Retinal pigment epithelial cell (primary cell): ENCODE measurements around the gene ASGR2.
"Not testable (repeated sequence)": the region's sequence is repeated elsewhere in the genome, so short reads cannot be mapped to it uniquely, and the experiment has no call there.

Source experiments
- DNase-seq: peaks from one replicate; pipeline ENCODE4 v3.0.0-alpha.2; 2010; ENCODE audit warnings: low read depth
- H3K4me3 ChIP-seq: 2 replicates; pipeline ENCODE4 v1.5.1; 2011; ENCODE audit warnings: mild to moderate bottlenecking, low read length, control low read depth, moderate library complexity
- CTCF ChIP-seq: conservative IDR thresholded peaks from 2 replicates; pipeline ENCODE4 v1.5.1; 2011; ENCODE audit warnings: low read depth, low read length, control low read depth, inconsistent platforms

ASGR2 gene

GRCh38 chr17:7107795-7108559, 6.6 kb downstream of the ASGR2 start:
- no peak for TF ChIP-seq CTCF
- no peak for DNase-seq

GRCh38 chr17:7107012-7107754, 7.4 kb downstream of the ASGR2 start:
- DNase-seq: no peak
- no peak overlapping the region for H3K4me3 ChIP-seq
- no peak for TF ChIP-seq CTCF

More at GRCh38 chr17:7107795-7108559, 6.6 kb downstream of the ASGR2 start:
- H3K4me3 ChIP-seq: no peak overlapping the region

- H3K4me3 ChIP-seq: no peak overlapping the region
- DNase-seq: no peak
- no peak for TF ChIP-seq CTCF
Measured at GRCh38 chr17:7102421-7102820, 12.2 kb downstream of the ASGR2 start.

- no peak overlapping the region for H3K4me3 ChIP-seq
- TF ChIP-seq CTCF: no peak
- DNase-seq: no peak
Measured at GRCh38 chr17:7101531-7101930, 13.1 kb downstream of the ASGR2 start.

- H3K4me3 ChIP-seq, DNase-seq: not testable (repeated sequence)
Measured at GRCh38 chr17:7100641-7101379, 13.8 kb downstream of the ASGR2 start.

GRCh38 chr17:7098802-7099459, 15.7 kb downstream of the ASGR2 start:
- no peak for DNase-seq
- no peak for TF ChIP-seq CTCF
- no peak overlapping the region for H3K4me3 ChIP-seq

GRCh38 chr17:7097940-7098339, 16.7 kb downstream of the ASGR2 start:
- H3K4me3 ChIP-seq: no peak overlapping the region
- no peak for TF ChIP-seq CTCF
- no peak for DNase-seq
